Gastrocnemius medialis (tissue), 4 donors: ENCODE measurements around the gene FAM76A.

ENCODE experiments used
- POLR2A ChIP-seq, 2 donors: fragments of 450-650 bp; IDR thresholded peaks; one replicate each; pipeline ENCODE4 v1.6.1; 2017; ENCODE audit warnings: antibody characterized with exemption in 2 of 2, mild to moderate bottlenecking in 2 of 2, moderate library complexity in 2 of 2
- TF ChIP-seq, protein P1 (sequence below), 5 experiments: fragments of 450-650 bp in 3 of 5; fragments of 200-600 bp in 2 of 5; sonication (generic) in 2 of 5; IDR thresholded peaks in 4 of 5; conservative IDR thresholded peaks in 1 of 5; 1 replicate in 4 of 5; 2 replicates in 1 of 5; pipeline ENCODE4 v1.5.1; 2016 to 2019; ENCODE audit warnings: antibody characterized with exemption in 5 of 5, mild to moderate bottlenecking in 3 of 5, moderate library complexity in 3 of 5

DNA sequence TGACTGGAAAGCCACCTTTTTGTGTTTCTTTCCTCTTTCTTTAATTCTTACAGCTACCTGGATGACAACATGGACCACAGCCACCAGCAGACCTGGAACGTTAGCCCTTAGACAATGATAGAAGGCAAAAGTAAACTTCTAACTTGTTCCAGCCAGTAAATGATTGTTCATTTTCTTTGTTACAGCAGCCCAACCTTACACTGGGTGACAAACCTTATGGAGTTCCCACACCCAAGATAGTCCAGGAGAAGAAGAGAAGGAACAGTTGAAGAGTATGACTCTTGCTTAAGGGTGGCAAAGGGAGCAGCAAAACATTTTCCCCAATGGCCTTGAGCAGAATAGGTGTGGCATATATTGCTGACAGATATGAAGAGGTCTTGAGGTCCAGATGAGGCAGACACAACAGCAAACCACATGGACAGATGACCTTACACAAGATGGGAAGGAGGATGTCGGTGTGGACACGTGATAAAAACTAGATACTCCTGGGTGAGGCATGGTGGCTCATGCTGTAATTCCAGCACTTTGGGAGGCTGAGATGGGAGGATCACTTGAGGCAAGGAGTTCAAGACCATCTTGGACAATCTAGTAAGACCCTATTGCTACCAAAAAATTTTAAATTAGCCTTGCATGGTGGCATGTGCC is 11.8 kb upstream of the FAM76A start:
- TF ChIP-seq, protein P1, sequence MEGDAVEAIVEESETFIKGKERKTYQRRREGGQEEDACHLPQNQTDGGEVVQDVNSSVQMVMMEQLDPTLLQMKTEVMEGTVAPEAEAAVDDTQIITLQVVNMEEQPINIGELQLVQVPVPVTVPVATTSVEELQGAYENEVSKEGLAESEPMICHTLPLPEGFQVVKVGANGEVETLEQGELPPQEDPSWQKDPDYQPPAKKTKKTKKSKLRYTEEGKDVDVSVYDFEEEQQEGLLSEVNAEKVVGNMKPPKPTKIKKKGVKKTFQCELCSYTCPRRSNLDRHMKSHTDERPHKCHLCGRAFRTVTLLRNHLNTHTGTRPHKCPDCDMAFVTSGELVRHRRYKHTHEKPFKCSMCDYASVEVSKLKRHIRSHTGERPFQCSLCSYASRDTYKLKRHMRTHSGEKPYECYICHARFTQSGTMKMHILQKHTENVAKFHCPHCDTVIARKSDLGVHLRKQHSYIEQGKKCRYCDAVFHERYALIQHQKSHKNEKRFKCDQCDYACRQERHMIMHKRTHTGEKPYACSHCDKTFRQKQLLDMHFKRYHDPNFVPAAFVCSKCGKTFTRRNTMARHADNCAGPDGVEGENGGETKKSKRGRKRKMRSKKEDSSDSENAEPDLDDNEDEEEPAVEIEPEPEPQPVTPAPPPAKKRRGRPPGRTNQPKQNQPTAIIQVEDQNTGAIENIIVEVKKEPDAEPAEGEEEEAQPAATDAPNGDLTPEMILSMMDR (IDR thresholded peaks at IDR 0.05 in 4 of 5, conservative IDR thresholded peaks at IDR 0.05 in 1 of 5): no peak
- no peak for TF ChIP-seq POLR2A (IDR thresholded peaks at IDR 0.05)
